GM19193 (cell line): ENCODE results near the gene TNS1.

Experiments
- POLR2A ChIP-seq: IDR thresholded peaks from 4 replicates; pipeline ENCODE4 v1.6.1; 2011; ENCODE audit not compliant: insufficient read depth, insufficient read length; ENCODE audit errors: extremely low read depth

Gene TNS1

DNA sequence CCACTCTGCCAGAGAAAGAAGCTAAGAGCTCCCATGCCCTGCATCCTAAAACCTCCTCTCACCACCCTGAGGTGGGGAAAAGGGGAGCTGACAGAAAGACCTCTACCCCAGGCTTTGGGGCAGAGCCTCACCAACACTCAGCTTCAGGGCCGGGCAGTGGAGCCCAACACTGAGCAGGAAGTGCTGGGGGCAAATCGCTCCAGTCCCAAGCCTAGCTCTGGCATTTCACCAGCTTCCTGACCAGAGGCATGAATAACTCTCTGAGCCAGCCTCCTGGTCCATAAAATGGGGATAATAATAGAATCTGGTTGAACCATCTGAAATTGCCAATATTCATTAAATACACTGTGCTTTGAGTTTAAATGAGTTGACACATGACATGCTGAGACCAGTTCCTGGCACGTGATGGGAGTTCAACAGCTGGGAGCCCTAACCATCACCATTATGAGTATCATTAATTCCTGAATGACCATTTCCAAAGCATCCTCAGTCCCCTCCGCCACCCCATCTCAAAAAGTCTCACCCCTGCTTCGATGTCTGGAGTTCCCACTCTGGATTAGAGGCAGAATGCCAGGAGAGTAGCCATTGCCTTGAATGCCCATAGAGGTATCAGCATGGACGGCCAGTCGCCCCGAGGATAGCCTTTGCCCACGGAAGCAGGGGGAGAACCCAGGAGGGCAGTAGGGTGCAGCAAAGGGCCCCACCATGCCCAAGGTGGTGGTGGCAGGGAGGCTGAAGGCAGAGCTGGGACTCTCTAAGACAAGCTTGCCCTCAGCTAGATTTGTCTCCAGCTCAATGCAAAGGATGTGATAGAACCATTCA is 153.4 kb downstream of the TNS1 start:
- TF ChIP-seq POLR2A = no peak

DNA sequence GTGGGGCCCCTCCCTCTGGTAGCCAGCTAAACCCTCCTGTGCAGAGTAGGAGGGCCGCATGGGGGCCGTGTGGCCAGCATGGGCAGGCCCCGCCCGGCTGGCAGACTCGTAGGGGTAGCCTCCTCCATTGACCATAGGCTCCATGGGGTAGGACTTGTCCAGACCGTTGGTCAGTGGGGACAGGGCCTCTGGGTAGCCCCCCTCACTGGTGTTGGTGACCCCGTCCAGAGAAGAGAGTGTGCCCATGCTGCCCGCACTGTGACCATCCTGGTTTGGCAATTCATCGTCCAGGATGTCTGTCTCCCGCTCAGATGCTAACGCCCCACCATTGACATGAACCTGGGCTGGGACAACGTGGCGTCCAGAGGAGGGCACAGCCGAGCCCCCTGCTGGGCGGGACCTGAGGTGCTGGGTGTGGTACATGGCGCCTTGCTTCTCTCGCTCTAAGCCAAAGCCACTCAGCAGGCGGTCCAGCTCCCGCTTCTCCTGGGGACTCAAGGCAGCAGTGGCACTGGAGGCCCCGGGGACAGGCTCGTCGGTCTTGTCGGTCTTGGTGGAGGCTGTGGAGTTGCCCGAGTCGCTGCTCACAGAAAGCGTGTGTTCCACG is 154.3 kb downstream of the TNS1 start:
- no peak for TF ChIP-seq POLR2A

- TF ChIP-seq POLR2A = no peak
These were observed 155.0 kb downstream of the TNS1 start for GRCh38 chr2:217847552-217848350.

DNA sequence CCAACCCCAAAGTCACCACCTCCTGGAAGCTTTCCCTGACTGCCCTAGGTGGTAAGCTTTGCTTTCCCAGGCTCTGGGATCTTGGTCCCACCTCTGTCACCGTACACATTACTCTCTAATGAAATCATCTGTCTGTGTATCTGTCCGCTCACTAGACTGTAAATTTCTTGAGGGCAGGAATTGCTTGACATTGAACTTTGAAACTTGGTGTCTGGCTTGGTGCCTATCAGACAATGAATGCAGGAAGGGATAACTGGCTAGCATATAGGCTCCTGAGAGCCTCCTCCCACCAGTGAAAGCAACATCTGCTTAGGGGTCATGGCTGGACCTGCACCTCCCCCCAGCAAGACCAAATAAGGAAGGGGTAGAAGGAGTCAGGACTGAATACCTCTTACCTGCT is 155.7 kb downstream of the TNS1 start:
- TF ChIP-seq POLR2A = no peak

- TF ChIP-seq POLR2A = no peak
These were observed 156.5 kb downstream of the TNS1 start for GRCh38 chr2:217846321-217846743.

DNA sequence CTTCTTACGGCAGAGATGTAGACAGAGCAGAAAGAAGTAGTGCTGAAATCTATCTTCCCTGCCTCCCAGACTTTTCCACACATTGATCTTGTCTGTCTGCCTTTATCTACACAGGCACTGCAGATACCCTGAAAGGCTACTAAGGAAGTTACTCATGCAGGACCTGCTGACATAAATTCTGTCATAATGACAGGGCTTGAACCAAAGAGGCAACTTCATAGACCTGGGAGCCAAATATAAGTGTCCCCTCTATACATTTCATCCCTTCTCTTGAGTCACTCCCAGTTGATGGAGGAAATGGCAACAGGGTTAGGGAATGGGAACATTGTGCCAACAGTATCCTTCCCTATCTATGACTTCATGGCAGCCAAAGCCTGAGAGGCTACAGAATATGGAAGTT is 157.5 kb downstream of the TNS1 start:
- TF ChIP-seq POLR2A = no peak

- TF ChIP-seq POLR2A = no peak
These were observed 158.1 kb downstream of the TNS1 start for GRCh38 chr2:217844696-217845095.

DNA sequence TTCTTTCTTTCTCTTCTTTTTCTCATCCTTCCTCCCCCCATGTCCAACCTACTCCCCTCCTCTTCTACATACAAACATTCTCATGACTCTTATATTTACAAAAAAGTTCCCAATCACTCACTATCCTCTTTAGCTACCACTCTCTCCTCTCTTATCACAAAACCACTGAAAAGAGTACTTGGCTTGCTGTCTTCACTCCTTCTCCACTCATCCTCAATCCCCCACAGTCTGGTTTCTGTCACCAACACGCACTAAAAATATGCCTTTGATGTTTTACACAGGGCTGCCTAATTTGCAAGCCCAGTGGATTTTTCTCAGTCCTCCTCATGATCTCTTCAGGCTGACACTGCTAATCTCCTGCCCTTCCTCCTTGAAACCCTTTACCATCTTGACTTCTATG is 159.5 kb downstream of the TNS1 start:
- no peak for TF ChIP-seq POLR2A

DNA sequence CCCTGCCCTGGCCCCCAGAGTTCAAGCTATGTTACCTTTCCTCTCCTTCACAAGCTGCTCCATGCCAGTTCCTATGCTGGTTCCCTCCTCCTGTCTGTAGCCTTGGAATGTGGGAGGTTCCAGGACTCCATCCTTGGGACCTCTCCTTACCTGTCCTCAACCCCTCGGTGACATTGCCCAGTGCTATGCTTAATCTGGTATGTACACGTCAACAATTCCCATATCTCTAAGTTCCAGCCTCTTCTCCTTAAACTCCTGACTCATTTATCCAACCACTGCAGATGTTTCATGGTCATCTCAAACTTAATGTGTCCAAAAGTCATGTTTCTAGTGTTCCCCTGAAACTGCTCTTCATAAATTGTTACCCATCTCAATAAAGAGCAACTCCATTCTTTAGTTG is 160.8 kb downstream of the TNS1 start:
- TF ChIP-seq POLR2A = no peak

GRCh38 chr2:217840522-217840921 is 162.3 kb downstream of the TNS1 start:
- TF ChIP-seq POLR2A = no peak

DNA sequence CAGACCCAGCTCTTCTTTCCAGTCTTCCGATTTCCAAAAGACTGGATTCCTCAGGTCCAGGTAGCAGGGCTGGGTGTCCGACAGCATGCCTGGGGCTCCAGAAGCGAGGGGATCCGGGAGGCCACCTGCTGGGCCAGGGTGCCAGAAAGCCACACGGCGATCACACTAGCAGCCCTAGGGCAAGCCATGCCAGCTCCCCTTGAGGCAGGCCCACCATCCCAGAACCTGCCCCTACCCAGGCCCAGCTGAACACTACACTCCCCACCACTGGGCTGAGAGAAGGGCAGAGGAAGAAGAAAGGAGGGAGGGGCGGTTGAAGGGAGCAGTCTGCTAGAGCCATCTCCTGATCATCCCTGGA is 163.1 kb downstream of the TNS1 start:
- TF ChIP-seq POLR2A = no peak

DNA sequence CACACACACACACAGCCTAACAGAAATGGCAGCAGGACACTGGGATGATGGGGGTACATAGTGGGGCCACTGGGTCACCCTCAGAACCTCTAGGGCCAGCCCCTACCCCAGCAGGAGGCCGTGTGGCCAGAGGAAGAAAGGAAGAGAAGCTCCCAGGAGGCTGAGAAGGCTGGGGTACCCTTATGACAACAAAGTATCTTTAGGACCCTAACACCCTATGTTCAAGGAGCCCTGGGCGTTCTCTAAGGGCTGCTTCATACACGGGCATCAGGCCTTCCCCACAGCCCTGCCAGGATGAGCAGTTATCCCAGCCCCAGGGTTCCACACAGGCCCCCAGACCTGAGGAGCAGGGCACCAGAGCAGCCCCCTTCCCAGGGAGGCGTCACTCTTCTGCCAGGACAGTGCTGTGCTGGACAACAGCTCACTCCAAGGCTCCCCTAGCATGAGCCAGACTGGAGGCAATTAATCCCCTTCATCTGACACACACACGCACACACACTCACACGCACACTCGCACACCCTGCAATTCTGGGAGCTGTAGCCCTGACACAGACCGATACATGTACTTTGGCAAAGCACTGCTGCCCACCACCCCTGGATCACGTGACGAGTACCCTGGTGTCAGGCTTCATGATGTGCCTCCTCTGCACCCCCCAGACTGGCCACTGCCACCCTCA is 163.6 kb downstream of the TNS1 start:
- TF ChIP-seq POLR2A = no peak

DNA sequence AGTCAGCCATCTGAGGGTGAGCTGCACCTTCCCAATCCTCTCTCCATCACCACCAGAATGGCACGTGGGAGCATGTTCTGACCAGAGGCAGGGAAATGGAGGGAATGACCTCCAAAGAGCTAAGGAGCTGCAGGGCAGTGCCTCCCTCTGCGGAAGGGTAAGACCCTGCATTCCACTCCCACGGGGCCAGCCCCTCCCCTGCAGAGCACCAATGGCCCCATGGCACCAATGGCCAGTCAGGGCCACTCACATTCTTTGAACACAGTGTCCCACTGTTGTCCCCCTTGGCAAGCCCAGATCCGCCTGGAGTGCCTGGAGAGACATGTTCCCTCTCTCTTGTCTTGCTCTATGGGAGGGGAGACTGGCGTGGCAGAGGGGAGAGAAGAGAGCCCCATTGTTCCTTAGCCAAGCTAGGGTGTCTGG is 164.4 kb downstream of the TNS1 start:
- no peak for TF ChIP-seq POLR2A

GRCh38 chr2:217837530-217837929 is 165.3 kb downstream of the TNS1 start:
- no peak for TF ChIP-seq POLR2A

GRCh38 chr2:217836901-217837491 is 165.8 kb downstream of the TNS1 start:
- TF ChIP-seq POLR2A = no peak
